HG03565 (cell line): ENCODE measurements around the gene FSTL4.

Experiments
- ATAC-seq: cut with Tn5 transposase; IDR thresholded peaks from one replicate; pipeline ENCODE4 v1.9.1; 2021; ENCODE audit warnings: mild to moderate bottlenecking, moderate library complexity; ENCODE audit not compliant: unreplicated experiment

FSTL4 gene

DNA sequence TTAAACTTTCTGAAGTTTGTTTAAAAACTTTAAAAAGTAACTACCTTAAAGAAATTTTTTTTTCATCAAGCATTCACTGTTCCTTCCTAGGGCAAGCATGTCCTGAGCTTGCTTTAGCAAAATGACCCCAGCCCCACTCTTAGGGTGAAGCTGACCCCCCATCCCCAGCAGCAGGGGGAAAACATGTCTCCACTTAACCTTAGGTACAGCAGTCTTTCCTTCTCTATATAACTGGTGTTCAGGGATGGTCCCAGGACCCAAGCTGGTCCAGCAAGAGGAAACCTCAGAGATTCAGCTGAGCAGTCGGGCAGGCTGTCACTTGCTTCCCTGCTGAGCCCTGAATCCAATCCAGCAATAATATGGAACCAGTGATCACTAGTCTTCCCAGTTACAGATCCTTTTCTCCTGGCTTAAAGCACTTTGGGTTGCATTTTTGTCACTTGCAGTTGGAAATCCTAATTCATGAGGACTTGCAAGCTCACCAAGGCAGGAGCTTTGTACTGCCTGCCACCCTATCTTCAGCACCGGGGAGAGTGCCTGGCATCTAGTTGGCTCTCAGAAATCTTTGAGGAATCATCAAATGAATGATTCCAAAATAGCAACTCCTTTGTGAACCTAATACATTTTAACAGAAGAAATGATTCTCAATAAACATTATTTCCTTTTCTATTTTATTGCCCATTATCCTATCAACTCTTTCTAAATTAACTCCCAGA is 91.2 kb downstream of the FSTL4 start:
- ATAC-seq: no peak

DNA sequence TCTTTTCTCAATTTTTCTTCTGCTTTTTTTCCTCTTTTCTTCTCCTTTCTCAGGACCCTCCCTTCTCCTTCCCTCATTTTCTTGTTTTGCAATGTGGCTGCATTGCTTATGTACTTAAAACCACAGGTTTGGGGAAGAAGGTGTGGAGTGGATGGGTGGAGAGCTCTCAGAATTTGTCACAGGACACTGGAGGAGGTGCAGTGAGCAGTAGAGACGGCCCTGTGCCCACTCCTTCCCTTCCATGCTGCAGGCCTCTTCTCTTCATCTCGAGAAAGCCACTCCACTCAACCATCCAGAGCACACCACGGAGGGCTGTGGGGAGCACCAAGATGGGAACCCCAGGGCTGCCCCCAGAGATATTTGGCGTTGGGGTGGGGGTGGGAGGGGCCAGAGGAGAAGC is 92.3 kb downstream of the FSTL4 start:
- no peak for ATAC-seq

GRCh38 chr5:133519191-133519590 is 93.2 kb downstream of the FSTL4 start:
- ATAC-seq: no peak

DNA sequence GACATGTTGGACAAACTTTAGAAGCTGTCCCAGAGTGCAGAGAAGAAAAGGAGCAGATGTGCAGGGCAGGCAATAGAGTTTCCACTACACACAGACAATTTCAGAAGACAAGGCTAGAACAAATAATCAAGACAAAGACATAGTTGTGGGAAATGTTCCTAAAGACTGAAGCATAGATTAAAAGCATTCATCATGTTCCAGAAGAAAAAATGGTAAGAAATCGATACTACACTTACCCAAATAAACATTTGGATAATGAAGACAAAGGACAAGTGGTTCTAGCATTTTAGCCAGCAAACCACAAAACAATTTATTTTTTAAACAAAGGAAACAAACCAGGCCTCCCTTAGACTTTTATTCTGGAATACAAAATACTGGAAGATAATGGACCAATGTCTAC is 97.9 kb downstream of the FSTL4 start:
- no peak for ATAC-seq

DNA sequence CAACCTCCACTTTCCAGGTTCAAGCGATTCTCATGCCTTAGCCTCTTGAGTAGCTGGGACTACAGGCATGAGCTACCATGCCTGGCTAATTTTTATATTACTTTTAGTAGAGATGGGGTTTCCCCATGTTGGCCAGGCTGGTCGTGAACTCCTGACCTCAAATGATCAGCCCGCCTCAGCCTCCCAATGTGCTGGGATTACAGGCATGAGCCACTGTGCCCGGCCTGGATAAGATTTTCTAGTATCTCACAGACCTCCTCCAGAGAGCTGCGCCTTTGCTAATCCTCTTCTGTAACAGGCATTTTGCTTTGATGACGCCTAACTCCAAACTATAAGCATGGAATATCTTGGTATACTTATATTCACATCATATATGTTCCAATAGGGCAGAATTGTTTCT is 99.4 kb downstream of the FSTL4 start:
- ATAC-seq: no peak

DNA sequence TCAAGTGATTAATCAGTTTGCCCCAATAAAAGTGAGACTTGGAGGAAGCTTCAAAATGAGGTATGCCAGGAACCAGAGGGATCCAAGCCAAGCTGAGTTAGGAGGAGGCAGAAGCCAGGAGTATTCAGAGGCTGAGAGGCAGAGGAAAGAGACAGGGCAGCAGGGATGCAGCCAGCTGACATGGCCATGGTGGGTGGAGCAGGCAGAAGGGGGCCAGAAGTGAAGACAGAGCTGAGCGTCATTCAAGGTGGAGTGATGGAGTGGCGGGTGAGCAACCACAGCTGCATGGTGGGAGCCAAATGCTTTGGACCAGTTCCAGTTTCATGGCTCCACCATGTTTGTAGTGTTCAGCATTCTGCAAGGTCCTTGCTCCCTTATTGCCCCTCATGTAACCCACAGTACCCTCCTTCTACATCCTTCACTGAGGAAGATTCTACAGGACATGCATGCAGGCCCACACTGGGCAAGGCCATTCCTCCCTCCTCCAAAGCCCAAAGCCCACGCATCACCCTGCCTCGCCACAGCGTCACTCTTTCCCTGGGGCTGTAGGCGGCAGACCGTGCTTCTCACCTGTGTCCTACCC is 100.6 kb downstream of the FSTL4 start:
- no peak for ATAC-seq

- ATAC-seq: no peak
Observed at GRCh38 chr5:133510634-133511262, 101.6 kb downstream of the FSTL4 start.

DNA sequence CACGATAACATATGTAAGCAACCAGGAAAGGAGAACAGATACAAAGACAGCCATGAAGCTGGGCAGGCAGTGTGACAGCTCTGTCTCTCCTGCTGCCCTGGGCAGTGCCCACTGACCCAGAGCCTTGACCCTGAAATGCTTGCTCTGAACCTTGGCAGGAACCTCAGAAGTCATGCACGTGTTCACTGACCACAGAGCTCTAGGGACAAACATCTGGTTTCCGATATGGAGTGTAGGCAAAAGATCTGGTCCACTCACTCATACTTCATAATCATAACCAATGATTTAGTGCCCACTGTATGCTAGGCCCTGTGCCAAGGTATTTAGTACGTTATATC is 102.6 kb downstream of the FSTL4 start:
- no peak for ATAC-seq

DNA sequence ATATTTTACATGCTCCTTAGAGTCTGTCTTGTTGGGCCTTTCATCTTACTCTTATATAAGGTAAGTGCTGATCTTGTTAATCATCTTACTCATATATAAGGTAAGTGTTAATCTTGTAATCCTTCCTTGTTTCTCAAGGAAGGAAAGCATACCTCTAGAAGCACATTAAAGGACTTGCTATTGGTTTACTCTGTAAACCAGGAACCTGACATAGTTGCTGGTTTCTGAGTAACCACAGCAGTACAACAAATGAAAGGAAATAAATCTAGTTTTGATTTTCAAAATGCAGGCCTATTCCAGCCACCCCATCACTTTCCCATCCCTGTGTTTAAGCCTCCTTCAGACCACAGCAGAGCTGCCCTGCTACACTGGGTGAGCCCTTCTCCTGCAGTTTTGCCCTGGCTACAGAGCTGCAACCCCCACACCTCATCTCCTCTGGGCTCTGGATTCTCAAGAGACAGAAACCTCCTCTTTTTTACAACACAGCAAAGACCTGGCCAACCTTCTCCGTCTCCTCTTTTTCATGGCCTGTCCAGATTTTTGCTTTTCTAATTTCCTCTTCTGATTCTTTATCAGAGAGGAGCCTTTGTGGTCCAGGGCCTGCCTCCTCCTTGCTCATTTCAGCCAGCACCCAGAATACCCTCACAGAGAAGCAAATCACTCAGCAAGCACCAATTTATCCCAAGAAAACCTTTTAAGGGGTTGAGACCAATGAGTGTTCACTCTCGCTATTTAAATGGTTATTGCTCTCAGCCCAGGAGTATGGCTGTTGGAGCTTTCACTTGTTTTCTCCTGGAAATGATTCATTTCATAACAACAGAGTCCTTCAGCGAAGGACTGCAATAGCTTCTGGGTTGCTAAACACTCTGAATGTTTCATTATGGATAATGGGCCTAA is 103.2 kb downstream of the FSTL4 start:
- no peak for ATAC-seq

DNA sequence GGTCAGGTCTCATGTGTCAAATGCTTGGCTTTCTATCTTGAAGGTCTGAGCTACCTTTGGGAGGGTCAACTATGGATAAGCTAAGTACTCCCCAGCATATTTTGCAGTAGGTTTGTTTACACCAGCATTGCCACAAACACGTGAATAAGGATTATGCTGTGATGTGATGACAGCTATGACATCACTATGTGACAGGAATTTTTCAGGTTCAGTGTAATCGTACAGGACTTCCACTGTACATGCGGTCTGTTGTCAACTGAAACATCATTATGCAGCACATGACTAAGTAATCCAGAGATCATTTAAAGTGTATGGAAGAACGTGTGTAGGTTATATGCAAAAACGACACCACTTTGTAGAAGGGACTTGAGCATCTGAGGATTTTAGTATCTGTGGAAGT is 104.0 kb downstream of the FSTL4 start:
- ATAC-seq: no peak

GRCh38 chr5:133506181-133506580 is 106.2 kb downstream of the FSTL4 start:
- no peak for ATAC-seq

GRCh38 chr5:133503511-133503910 is 108.8 kb downstream of the FSTL4 start:
- no peak for ATAC-seq

GRCh38 chr5:133499895-133500294 is 112.4 kb downstream of the FSTL4 start:
- no peak for ATAC-seq

- no peak for ATAC-seq
Observed at GRCh38 chr5:133497608-133498348, 114.6 kb downstream of the FSTL4 start.

DNA sequence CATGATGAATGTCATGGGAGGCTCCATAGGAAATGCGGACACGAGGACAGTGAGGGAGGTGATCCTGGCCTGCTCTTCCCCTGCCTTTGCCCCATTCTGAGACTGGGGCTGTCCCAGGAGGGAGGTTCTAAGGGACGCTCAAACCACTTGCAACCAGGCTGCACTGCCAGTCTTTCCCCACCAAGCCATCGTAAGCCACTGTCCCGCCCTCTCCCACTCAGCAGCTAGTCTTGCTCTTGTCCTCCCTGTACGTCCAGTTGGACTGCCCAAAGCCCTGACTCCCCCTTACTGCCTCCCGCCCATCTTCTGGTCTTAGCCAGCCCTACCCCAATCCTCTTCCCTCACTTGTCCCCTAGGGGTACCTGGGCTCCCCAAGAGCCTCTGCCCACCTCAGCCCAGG is 115.7 kb downstream of the FSTL4 start:
- ATAC-seq: no peak

- no peak for ATAC-seq
Observed at GRCh38 chr5:133494923-133495246, 117.5 kb downstream of the FSTL4 start.

DNA sequence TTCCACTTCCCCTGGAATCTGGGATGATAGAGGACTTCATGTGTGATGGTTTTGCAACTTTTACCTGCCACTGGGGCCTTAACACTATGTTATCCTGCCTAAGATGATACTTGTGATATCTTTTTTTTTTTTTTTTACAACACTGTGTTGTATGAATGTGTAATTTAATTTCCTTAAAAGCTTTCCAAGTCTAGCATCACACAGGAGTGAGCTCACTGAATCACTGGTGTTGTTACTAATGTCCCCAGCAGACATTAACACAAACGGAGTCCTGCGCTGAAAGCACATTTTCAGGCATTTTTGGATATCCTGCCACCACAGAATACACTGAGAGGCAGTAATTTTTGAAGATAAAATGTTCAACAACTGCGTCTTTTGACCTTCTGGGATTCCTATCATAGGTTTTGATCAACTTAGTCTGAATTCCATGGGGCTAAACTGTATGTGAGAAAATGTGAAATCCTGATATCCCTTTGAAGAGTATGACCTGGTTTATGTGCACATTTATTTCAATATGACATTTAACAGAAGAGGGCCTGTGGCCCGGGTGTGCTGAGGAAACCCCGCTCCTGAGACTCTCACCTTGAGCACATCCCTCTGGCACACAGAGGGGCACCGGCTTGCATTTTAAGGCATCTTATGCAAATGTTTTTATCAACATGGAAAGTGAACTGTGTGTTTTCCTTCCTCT is 118.0 kb downstream of the FSTL4 start:
- no peak for ATAC-seq

- ATAC-seq: no peak
Observed at GRCh38 chr5:133489632-133490031, 122.7 kb downstream of the FSTL4 start.

GRCh38 chr5:133487093-133487492 is 125.2 kb downstream of the FSTL4 start:
- no peak for ATAC-seq

DNA sequence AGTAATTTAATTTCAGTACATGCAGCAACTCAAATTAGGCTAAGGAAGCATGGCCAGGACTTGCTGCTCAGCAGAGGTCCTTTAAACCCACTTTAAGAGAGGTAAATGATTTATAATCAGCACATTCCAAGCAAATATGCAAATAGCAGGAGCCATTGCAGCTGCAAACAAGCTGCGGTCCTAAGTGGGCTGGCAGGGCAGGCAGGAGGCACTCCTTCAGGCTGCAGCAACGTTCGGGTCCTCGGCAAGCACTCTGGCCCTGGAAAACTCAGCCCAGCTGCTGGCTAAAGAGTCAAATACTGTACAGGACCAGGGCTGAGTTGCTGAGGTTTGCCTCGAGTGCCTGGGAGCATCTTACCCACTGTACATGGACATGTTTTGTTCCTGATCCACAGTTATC is 126.9 kb downstream of the FSTL4 start:
- no peak for ATAC-seq
